ENCODE results near the gene MDM4.
"Not testable (repeated sequence)": the region's sequence is repeated elsewhere in the genome, so short reads cannot be mapped to it uniquely, and the experiment has no call there.

MDM4 gene, protein sequence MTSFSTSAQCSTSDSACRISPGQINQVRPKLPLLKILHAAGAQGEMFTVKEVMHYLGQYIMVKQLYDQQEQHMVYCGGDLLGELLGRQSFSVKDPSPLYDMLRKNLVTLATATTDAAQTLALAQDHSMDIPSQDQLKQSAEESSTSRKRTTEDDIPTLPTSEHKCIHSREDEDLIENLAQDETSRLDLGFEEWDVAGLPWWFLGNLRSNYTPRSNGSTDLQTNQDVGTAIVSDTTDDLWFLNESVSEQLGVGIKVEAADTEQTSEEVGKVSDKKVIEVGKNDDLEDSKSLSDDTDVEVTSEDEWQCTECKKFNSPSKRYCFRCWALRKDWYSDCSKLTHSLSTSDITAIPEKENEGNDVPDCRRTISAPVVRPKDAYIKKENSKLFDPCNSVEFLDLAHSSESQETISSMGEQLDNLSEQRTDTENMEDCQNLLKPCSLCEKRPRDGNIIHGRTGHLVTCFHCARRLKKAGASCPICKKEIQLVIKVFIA

DNA sequence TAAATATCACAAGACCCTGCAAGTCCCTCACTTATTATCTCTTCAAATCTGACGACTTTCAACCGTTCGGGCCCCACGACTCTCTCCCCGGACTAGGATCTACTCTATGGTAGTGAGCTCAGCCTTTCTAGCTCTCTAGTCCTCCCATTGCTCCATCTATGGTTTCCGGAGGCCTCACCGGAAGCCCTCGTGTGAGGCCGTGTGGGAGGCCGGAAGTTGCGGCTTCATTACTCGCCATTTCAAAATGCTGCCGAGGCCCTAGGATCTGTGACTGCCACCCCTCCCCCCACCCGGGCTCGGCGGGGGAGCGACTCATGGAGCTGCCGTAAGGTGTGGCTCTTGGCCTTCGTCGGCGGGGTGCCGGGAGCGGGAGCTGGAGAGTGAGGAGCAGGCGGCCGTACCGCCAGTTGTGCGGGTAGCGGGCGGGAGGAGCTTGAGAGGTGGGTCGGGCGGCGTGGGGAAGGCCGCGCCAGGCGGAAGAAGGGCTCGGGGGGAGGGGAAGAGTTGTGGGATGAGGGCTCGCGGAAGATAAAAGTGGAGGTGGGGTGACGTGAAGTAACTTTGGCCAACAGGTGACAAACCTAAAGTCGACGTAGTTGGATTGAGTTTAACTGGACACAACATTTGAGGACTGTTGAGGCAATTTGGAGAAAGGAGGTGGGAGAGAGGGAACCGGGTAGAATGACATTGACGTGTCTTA is at the start of gene MDM4:
MDM4 (plus strand) TSS at position 227 of the 700 bp plus-strand sequence. CDS start 9,113 bp downstream, outside the sequence.
- FAIRE-seq: peak; percentile 95

GRCh38 chr1:204466416-204467405 is 49.5 kb upstream of the MDM4 start:
- FAIRE-seq: no peak

- FAIRE-seq: no peak
These were observed 48.0 kb upstream of the MDM4 start for GRCh38 chr1:204468206-204468605.

GRCh38 chr1:204468766-204469302 is 47.4 kb upstream of the MDM4 start:
- no peak for FAIRE-seq

- FAIRE-seq: no peak
These were observed 46.9 kb upstream of the MDM4 start for GRCh38 chr1:204469304-204469703.

- no peak for FAIRE-seq
These were observed 44.5 kb upstream of the MDM4 start for GRCh38 chr1:204471687-204472086.

- no peak for FAIRE-seq
These were observed 43.5 kb upstream of the MDM4 start for GRCh38 chr1:204472660-204473059.

GRCh38 chr1:204473400-204473965 is 42.7 kb upstream of the MDM4 start:
- no peak for FAIRE-seq

GRCh38 chr1:204475656-204476432 is 40.4 kb upstream of the MDM4 start:
- no peak for FAIRE-seq

- FAIRE-seq: no peak
These were observed 39.6 kb upstream of the MDM4 start for GRCh38 chr1:204476563-204476962.

GRCh38 chr1:204477036-204477740 is 39.0 kb upstream of the MDM4 start:
- no peak for FAIRE-seq

DNA sequence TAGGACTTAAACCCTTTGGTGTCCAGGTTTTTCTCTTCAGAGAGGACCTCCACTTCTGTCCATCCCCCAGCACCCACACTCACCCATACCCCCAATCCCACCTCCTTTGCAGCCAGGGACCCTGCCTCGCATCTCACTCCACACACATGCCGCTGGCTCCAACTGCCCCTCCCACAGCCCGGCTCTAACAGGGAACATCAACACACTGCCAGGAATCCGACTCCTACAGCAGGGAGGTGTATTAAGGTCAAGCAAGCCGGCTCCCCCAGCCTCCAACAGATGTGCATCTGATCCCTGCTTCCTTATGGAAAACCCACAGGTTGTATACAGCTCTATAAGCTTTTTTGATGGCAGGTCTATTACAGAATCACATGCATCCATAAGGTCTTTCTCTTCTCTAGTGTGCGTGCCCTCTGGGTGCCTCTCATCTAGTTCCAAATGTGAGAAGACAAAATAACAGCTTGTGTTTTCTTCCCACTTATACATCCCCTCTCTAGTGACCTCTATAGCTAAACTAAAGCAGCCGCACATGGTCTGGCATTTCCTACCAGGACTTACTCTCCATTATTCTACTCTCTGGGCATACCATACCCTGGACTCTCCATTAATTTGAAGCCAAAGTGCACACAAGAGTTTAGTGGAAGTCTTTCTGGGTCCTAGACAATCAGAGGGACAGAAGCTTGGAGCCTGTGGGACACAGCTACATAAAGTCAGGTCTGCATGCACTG is 37.9 kb upstream of the MDM4 start:
- no peak for FAIRE-seq

DNA sequence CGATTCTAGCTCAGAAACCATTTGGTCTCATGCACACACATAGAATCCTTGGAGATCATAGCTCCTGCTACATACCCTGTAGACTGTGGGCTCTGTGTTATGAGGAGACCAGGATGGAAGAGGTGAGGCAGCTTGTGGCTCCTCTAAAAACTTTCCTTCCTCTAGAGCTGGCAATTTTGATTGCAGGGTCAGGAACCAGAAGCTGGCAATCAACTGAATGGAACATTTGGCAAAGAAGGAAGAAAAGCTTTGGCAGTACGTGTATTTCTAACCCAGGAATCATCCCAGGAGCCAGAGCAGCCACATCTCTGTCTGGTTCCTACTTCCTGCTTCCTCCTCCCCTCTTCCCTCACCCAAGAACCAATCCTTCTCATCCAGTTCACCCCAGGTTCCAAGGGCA is 37.3 kb upstream of the MDM4 start:
- no peak for FAIRE-seq

DNA sequence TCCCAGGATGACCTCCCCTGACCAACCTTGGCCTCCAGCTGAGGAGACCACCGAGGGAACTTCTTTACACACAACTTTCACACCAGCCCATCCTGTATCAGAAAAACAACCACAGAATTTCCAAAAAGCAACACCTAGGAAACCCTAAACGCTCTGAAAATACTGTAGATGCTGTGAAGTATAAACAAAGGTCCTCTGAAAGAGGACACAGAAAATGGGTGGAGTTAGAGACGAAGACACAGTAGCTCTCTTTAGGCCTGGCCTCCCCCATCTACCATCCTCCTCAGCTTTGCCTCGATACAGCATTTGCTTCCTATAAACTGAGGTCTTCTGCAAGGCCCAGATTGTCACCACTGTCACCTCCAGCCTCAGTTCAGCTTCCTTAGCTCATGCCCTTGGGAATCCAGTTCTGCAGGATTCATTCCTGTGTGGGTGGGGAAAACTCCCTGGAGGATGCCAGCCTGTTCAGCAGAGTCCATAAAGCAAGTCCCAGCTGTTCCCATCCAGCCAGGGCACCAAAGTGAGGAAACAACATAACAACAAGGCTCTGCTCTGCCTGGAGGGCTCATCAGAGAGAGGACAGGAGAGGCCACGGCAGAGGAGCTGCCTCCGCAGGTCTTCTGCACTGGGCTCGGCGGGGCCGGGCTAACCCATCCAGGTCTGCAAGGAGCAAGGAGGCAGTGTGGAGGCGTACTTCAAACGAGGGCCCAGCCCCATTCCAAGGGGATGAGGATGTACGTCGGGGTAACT is 36.6 kb upstream of the MDM4 start:
- FAIRE-seq: no peak

DNA sequence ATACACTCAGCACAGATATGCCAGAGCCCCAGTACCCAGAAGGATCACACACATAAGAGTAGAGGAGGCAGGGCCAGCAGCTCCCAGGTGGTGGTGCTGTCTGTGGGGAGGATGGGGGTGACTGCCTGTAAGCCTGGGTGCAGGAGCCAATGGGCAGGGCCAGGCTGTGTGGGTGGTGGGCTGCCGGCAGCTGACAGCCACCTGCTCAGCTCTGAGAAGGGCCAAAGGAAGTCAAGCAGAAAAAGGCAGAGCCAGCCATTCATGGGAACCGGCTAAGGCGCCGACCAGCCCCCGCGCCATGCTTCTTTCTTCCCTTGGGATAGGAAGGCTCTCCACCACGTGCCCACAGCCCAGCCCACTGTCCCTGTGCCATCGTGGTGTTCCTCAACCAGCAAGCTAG is 35.7 kb upstream of the MDM4 start:
- no peak for FAIRE-seq

- no peak for FAIRE-seq
These were observed 32.4 kb upstream of the MDM4 start for GRCh38 chr1:204483791-204484190.

DNA sequence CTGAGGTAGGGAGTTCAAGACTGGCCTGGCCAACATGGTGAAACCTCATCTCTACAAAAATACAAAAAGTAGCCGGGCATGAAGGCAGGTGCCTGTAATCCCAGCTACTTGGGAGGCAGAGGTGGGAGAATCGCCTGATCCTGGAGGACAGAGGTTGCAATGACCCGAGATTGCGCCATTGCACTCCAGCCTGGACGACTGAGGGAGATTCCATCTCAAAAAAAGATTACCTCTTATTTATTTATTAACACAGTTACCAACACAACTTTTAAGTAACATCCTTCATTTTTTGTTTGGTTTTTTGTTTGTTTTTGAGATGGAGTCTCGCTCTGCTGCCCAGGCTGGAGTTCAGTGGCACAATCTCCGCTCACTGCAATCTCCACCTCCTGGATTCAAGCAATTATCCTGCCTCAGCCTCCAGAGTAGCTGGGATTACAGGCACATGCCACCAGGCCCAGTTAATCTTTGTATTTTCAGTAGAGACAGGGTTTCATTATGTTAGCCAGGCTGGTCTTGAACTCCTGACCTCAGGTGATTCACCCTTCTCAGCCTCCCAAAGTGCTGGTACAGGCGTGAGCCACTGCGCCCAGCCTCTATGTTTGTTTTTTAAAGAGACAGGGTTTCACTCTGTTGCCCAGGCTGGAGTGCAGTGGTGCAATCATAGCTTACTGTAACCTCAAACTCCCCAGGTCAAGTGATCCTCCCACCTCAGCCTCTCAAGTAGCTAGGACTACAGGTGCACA is 29.5 kb upstream of the MDM4 start:
- FAIRE-seq: not testable (repeated sequence)

DNA sequence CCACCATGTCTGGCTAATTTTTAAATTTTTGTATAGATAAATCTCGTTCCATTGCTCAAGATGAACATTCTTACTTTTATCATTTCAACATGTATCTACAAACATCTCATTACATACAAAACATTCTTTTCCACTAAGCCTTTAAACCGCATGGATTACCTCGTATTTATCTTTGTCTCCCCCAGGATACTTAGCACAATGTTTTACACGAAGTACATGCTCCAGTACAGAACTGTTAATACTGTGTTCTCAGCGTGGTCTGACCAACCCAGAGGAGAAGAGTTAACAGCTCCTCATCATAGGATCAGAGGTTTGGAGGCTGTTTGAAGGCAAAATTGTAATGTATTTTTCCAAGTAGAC is 29.0 kb upstream of the MDM4 start:
- no peak for FAIRE-seq

- FAIRE-seq: no peak
These were observed 24.6 kb upstream of the MDM4 start for GRCh38 chr1:204491655-204492054.

Data from TTC549 (cell line).